Adipocyte (in vitro differentiated cells): Measurements from ENCODE around the gene ZNF132.
"Not testable (repeated sequence)": the region's sequence is repeated elsewhere in the genome, so short reads cannot be mapped to it uniquely, and the experiment has no call there.

Source experiments
- DNase-seq: peaks from one replicate; pipeline ENCODE4 v3.0.0-alpha.2; 2015; ENCODE audit warnings: low read depth
- H3K27me3 ChIP-seq: replicated peaks from 2 replicates; pipeline ENCODE4 v1.7.0; 2013; ENCODE audit warnings: mild to moderate bottlenecking, low read length, moderate library complexity; ENCODE audit not compliant: control insufficient read depth, insufficient read depth
- H3K36me3 ChIP-seq: 2 replicates; pipeline ENCODE4 v1.7.0; 2013; ENCODE audit warnings: low read length, mild to moderate bottlenecking, moderate library complexity; ENCODE audit not compliant: control insufficient read depth, insufficient read depth, severe bottlenecking
- H3K4me1 ChIP-seq: 2 replicates; pipeline ENCODE4 v1.7.0; 2013; ENCODE audit warnings: mild to moderate bottlenecking, low read length, moderate library complexity; ENCODE audit not compliant: control insufficient read depth, insufficient read depth
- H3K4me3 ChIP-seq: 2 replicates; pipeline ENCODE4 v1.7.0; 2013; ENCODE audit warnings: mild to moderate bottlenecking, low read length, moderate library complexity
- H3K9ac ChIP-seq: 2 replicates; pipeline ENCODE4 v1.7.0; 2013; ENCODE audit warnings: mild to moderate bottlenecking, low read length, moderate library complexity
- H3K9me3 ChIP-seq: 2 replicates; pipeline ENCODE4 v1.7.0; 2013; ENCODE audit warnings: mild to moderate bottlenecking, low read length, moderate library complexity; ENCODE audit not compliant: control insufficient read depth

ZNF132 gene

DNA sequence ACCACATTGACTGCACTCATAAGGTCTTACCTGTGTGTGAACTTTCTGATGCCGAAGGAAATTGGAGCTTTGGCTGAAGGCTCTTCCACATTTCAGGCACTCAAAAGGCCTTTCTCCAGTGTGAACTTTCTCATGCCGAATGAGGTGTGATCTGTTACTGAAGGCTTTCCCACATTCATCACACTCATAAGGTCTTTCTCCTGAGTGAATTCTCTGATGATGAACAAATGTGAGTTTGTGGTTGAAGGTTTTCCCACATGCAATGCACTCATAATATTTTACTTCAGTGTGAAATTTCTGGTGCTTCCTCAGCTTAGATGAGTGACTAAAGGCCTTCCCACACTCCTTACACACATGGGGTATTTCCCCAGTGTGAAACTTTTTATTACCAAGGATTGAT is 5.7 kb downstream of the ZNF132 start:
- Histone ChIP-seq H3K27me3 (no peaks in the 10 kb centered on the region), H3K4me3 (peak overlapping the region; percentile 65), H3K4me1 (peaks cover 5% of the 10 kb centered on the region), H3K9ac (no peak overlapping the region), H3K36me3 (peaks cover 74% of the 10 kb centered on the region), H3K9me3 (peaks cover 82% of the 10 kb centered on the region)
- DNase-seq, result no peak

DNA sequence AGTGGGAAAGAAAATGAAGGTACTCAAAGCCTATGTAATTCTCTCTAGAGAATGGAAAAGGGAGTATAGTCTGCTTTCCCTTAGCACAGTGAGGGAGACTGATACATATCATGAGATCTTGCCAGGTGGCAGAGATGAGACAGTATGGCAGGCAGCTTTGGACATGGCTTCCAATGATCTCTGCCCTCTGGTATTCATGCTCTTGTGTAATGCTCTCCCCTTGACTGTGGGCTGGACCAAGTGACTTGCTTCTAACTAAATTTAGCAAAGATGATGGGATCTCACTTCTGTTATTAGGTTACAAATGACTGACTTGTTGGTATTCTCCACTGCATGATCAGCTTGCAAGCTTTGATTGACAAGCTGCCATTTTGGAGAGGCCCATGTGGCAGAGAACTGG is 10.2 kb downstream of the ZNF132 start:
- peak overlapping the region; percentile 60 for H3K4me3 ChIP-seq
- DNase-seq, result no peak
- H3K4me1 ChIP-seq, result no peaks in the 10 kb centered on the region
- H3K9ac ChIP-seq, result no peak overlapping the region
- H3K36me3 ChIP-seq, result peaks cover 54% of the 10 kb centered on the region
- peaks cover 67% of the 10 kb centered on the region for H3K9me3 ChIP-seq
- H3K27me3 ChIP-seq, result no peaks in the 10 kb centered on the region

DNA sequence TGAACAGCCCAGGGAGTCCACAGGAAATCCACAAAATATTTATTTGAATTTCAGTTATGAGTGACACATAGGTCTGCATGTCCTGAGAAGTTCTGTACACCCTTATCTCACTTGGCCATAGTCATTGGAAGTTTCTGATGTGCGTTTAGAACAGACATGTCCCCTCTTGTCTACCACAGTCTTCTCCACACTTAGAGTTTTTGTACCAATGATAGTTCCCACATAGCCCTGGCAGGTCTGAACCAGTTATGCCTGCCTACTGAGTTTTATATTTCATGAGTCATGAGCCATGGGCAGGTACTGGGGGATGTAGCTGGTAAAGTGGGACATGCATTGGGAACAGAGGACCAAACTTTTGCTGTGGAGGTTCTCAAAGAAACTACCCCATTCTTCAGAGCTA is 11.3 kb downstream of the ZNF132 start:
- Histone ChIP-seq H3K9ac (no peak overlapping the region), H3K9me3 (peaks cover 56% of the 10 kb centered on the region), H3K27me3 (no peaks in the 10 kb centered on the region), H3K4me3 (no peak overlapping the region), H3K36me3 (peaks cover 44% of the 10 kb centered on the region), H3K4me1 (no peaks in the 10 kb centered on the region)
- no peak for DNase-seq

DNA sequence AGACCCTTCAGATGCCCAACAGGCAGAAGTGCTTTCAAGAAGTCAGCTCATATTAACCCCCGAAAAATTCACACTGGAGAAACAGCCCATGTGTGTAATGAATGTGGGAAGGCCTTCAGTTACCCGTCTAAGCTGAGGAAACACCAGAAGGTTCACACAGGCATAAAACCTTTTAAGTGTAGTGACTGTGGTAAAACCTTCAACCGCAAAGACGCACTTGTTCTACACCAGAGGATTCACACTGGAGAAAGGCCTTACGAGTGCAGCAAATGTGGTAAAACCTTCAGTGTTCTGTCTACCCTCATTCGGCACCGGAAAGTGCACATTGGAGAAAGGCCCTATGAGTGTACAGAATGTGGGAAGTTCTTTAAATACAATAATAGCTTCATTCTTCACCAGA is 22.9 kb downstream of the ZNF132 start:
- Histone ChIP-seq H3K4me1 (peaks cover 5% of the 10 kb centered on the region), H3K27me3 (no peaks in the 10 kb centered on the region), H3K9ac (no peak overlapping the region), H3K4me3 (no peak overlapping the region), H3K9me3 (peaks cover 6% of the 10 kb centered on the region), H3K36me3 (peaks cover 52% of the 10 kb centered on the region)
- DNase-seq, result no peak

DNA sequence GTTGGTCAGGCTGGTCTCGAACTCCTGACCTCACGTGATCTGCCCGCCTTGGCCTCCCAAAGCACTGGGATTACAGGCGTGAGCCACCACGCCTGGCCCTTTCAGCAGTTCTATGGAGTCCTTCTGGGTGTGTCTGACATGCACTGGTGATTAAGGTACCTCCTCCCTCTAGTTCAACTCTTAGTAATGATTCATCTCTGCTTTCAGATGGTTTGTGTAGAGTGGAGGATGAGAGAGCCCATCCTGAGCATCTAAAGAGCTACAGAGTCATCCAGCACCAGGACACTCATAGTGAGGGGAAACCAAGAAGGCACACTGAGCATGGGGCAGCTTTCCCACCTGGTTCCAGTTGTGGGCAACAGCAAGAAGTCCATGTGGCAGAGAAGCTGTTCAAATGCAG is 23.3 kb downstream of the ZNF132 start:
- H3K9ac ChIP-seq, result no peak overlapping the region
- H3K36me3 ChIP-seq, result peaks cover 49% of the 10 kb centered on the region
- H3K4me3 ChIP-seq, result no peak overlapping the region
- DNase-seq, result no peak
- no peaks in the 10 kb centered on the region for H3K27me3 ChIP-seq
- H3K4me1 ChIP-seq, result peaks cover 5% of the 10 kb centered on the region
- peaks cover 6% of the 10 kb centered on the region for H3K9me3 ChIP-seq

DNA sequence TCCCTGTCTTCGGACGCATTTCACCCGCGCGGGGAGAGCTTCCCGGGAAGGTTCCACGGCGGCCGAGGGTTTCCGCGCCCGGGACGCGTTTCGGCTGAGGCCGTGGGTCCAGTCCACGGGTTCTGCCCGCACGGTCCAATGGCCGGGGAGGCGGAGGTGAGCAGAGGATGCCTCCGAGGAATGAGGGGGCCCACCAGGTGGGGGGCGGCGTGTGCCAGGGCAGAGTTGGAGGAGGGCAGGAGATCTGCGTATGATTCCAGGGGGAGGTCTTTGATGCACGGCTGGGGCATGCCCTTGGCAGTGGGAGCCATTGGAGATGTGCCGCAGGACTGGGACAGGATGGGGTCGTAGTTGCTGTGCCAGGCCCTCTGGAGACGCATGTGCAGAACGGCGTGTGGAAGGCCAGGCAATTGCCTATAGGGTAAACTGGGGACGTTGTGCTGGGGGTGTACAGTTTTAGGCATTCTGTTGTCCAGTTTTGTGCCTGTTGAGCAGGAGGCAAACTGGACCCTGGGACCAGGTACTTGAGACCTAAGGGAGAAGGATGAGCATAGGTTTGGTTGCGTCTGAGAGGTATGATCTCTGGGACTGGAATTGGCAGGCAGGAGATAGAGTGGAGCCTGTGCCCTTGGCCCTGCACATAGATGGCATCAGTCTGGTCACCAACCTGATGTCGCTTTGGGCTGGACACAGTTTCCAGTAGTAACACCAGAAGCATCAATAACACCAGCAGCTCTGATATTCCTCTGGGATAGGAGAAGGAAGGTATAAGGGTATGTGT is 30.8 kb downstream of the ZNF132 start:
- peak; percentile 58 for DNase-seq
- H3K4me3 ChIP-seq, result peak overlapping the region; percentile 88
- peaks cover 18% of the 10 kb centered on the region for H3K4me1 ChIP-seq
- H3K9me3 ChIP-seq, result no peaks in the 10 kb centered on the region
- H3K9ac ChIP-seq, result peak overlapping the region; percentile 92
- H3K36me3 ChIP-seq, result no peaks in the 10 kb centered on the region
- H3K27me3 ChIP-seq, result no peaks in the 10 kb centered on the region

DNA sequence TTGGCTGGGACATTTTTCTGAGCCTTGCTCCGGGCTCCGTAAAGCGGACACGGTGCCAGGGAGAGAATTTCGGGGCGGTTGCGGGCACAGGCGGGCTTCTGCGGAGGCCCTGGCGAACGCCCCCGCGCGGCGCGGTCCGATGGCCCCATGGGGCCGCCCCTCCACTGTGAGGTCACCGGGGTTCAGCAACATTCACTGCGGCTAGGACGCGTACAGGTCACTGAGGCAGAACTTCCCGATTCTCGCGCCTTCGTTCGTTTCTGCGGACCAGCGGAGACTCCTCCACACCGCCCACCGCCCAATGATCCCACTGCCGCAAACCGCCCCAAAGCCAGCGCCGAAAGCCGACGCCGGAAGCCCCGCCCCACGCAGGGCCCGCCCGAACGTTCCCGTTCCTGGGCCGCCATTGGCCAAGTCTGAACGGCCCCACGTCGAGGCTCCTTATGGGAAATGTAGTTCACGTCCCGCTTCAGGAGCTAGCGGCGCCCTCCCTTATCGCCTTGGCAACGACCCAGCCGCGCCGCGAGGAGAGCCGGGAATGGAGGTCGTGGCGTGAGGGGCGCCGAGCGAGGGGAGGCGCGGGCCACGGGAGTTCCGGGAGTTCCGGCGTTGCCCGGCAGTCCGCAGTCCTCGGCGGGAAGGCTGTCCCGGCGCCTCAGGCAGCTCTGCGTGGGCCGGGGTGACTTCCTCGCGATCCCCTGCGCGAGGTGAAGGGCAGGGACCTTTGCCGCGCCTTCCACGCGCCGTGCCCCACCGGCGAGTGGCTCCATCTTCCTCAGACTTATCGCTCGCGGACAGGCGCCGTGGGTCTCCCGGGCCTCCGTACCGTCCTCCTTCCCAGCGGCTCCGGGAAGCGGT is 31.6 kb downstream of the ZNF132 start, which contains the start of gene ZNF584:
Gene ZNF584 (plus strand): TSS at position 498 of the 858 bp plus-strand sequence. CDS start 499 bp downstream, outside the sequence.
- Histone ChIP-seq H3K4me1 (peaks cover 18% of the 10 kb centered on the region), H3K9me3 (no peaks in the 10 kb centered on the region), H3K9ac (peak within 1 kb of the TSS; percentile 92), H3K27me3 (no peaks in the 10 kb centered on the region), H3K4me3 (peak within 1 kb of the TSS; percentile 88), H3K36me3 (no peaks in the 10 kb centered on the region)
- peak; percentile 98 for DNase-seq

DNA sequence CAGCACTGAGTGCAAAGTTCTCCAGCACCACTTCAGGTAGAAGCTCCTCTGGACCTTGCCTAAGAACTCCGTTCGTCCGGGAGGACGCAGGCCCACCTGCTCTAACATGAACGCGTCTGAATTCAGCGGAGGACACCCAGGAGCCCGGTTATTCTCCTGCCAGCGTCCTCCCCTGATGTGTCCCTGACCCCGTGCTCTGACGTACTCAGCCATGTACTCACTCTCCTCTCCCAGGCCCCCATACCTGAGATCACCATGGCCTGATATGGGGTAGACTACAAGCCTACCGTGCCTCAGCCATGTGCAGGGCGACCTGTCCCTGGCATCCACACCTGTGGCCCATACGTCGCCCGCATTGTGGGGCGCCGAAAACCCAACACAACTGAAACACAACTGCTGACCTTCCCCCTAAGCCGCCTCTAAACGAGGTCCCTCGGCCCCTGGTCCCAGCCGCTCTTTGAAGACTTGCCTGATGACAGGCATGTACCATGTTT is 32.2 kb downstream of the ZNF132 start:
- no peaks in the 10 kb centered on the region for H3K27me3 ChIP-seq
- DNase-seq, result peak; percentile 25
- no peaks in the 10 kb centered on the region for H3K9me3 ChIP-seq
- peaks cover 18% of the 10 kb centered on the region for H3K4me1 ChIP-seq
- no peaks in the 10 kb centered on the region for H3K36me3 ChIP-seq
- peak overlapping the region; percentile 92 for H3K9ac ChIP-seq
- H3K4me3 ChIP-seq, result peak overlapping the region; percentile 88

DNA sequence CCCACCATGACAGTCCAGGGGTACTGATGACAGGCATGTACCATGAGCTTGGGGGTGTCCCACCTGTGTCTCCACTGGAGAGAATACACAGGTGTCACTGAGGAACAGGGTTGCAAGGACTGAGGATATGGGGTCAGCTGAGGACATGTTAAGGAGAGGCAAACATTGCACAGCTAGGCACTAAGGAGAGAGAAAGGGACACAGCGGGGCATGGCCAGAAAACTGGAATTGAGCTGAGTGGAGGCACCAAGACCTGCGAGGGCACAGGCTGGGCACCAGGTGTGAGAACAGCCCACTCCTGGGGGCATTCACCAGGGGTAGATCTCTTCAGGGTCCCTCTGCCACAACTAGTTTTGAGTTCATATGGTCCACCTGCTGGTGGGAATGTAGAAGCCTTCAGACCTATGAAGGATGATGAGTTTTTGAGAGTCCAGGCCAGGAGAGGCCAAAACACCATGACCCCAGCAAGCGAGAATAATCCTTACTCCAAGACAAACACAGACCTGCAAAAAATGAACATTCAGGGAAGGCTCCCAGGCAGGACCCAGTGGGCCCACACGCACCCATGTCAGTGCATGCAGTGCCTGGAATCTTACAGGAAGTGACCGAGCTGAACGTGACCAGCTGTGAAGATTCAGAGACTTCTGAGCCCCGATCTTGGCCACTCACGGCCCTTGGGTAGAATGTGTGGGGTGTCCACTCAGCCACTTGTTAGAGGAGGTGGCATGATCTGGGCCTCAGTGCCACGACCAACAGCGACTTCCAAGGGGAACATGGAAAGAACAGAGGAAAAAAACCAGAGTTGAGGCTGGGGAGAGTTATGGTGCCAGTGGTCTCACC is 32.9 kb downstream of the ZNF132 start:
- no peaks in the 10 kb centered on the region for H3K9me3 ChIP-seq
- peak overlapping the region; percentile 88 for H3K4me3 ChIP-seq
- no peaks in the 10 kb centered on the region for H3K36me3 ChIP-seq
- peaks cover 21% of the 10 kb centered on the region for H3K4me1 ChIP-seq
- peak; percentile 44 for DNase-seq
- H3K9ac ChIP-seq, result peak overlapping the region; percentile 92
- no peaks in the 10 kb centered on the region for H3K27me3 ChIP-seq

DNA sequence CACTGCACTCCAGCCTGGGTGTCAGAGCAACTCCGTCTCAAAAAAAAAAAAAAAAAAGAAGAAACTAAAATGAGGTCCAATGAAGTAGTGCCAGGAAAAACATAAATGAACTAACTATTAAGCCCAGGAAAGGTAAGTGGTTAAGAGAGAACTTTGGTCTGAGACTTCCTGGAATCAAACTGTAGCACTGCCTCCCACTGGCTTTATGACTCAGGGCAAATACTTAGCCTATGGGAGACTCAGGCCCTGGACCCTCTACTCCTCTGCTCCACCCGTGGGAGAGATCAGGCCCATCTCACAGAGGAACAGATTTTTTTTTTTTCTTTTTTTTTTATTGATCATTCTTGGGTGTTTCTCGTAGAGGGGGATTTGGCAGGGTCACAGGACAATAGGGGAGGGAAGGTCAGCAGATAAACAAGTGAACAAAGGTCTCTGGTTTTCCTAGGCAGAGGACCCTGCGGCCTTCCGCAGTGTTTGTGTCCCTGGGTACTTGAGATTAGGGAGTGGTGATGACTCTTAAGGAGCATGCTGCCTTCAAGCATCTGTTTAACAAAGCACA is 36.0 kb downstream of the ZNF132 start:
- not testable (repeated sequence) for H3K36me3 ChIP-seq, H3K9ac ChIP-seq, DNase-seq, H3K27me3 ChIP-seq, H3K4me3 ChIP-seq, H3K9me3 ChIP-seq
- peaks cover 21% of the 10 kb centered on the region for H3K4me1 ChIP-seq
